ENCODE measurements around the gene BRSK2.

- TF ChIP-seq CTCF (conservative IDR thresholded peaks at IDR 0.05 in 1 of 2, IDR thresholded peaks at IDR 0.05 in 1 of 2; ENCODE audit: extremely low read depth in 1 of 2, insufficient read depth in 1 of 2, low read depth in 1 of 2, low read length in 2 of 2), result no peak
- TF ChIP-seq EZH2 (IDR thresholded peaks at IDR 0.05; ENCODE audit: borderline replicate concordance, low read length), result no peak
These were observed 5.4 kb downstream of the BRSK2 start for GRCh38 chr11:1394936-1395772.
